IPS-15b (cell line): Measurements from ENCODE around the gene PPIF.

Experiments used
- H3K27me3 ChIP-seq: one replicate; pipeline ENCODE4 v1.6.1; 2013; ENCODE audit warnings: low read length; ENCODE audit not compliant: control insufficient read depth, insufficient read depth
- H3K36me3 ChIP-seq: one replicate; pipeline ENCODE4 v1.6.1; 2013; ENCODE audit warnings: low read length; ENCODE audit not compliant: control insufficient read depth, insufficient read depth
- H3K4me1 ChIP-seq: one replicate; pipeline ENCODE4 v1.6.1; 2013; ENCODE audit warnings: mild to moderate bottlenecking, low read length; ENCODE audit not compliant: control insufficient read depth, insufficient read depth
- H3K4me3 ChIP-seq: one replicate; pipeline ENCODE4 v1.5.1; 2013; ENCODE audit warnings: low read depth, low read length
- H3K9ac ChIP-seq: one replicate; pipeline ENCODE4 v1.6.1; 2013; ENCODE audit warnings: low read depth, mild to moderate bottlenecking, low read length
- H3K9me3 ChIP-seq: one replicate; pipeline ENCODE4 v1.6.1; 2013; ENCODE audit warnings: mild to moderate bottlenecking, low read length; ENCODE audit not compliant: control insufficient read depth, insufficient read depth

The PPIF gene

DNA sequence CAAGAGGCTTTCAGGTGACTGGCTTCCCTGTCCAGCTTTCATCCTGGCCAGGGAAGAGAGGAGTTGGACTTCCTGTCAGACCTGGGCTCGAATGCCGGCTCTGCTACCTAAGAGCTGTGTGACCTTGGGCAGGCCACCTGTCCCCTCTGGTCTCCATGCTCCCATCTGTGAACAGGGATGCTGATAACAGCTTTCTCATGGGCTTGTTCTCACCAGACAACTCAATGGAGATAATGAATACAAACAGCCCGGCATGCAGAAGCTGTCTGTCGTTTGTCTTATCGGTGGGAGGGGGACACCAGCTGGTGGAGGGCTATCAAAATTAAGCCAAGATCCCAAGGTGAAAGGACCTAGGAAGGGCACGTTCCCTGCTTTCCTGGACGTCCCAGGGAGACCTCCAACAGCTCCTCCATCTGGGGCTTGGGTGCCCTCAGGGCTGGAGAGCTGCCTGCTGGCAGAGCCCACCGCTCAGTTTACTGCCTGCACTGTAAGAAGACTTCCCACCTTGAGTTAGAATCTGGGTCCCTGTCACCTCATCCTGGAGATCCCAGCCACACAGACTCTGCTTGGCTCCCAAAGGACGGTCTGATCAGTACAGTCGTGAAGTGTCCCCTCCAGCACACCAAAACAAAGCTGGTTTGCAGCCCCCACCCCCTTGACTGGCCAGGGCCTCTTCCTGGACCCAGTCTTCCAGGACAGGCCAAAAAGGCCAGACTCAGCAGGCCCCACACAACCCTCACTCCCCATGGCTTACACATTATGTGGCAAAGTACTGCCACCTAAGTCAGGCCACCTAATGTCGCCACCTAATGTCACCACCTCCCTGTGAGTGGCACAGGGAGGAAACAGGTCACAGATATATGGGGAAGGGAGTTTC, 40.9 kb downstream of the PPIF start:
- Histone ChIP-seq H3K4me3 (no peak overlapping the region), H3K4me1 (no peaks in the 10 kb centered on the region), H3K36me3 (no peaks in the 10 kb centered on the region), H3K9ac (no peak overlapping the region), H3K9me3 (no peaks in the 10 kb centered on the region), H3K27me3 (no peaks in the 10 kb centered on the region)

DNA sequence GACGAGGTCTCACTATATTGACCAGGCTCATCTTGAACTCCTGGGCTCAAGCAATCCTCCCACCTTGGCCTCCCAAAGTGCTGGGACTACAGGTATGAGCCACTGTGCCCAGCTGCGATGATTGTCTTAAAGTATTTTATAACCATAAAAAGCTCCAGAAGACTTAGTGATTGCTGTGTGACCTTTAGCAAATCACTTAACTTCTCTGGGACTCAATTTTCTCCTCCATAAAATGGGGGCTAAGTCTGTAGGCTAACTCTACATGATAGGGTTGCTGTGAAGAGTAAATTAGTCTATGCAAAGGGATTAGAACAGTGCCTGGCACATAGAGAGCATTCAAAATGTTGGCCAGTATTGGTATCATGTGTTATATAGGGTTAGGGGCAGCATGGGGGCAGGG, 42.8 kb downstream of the PPIF start:
- Histone ChIP-seq H3K4me1 (no peaks in the 10 kb centered on the region), H3K9ac (no peak overlapping the region), H3K36me3 (peaks cover 6% of the 10 kb centered on the region), H3K4me3 (no peak overlapping the region), H3K9me3 (no peaks in the 10 kb centered on the region), H3K27me3 (no peaks in the 10 kb centered on the region)

DNA sequence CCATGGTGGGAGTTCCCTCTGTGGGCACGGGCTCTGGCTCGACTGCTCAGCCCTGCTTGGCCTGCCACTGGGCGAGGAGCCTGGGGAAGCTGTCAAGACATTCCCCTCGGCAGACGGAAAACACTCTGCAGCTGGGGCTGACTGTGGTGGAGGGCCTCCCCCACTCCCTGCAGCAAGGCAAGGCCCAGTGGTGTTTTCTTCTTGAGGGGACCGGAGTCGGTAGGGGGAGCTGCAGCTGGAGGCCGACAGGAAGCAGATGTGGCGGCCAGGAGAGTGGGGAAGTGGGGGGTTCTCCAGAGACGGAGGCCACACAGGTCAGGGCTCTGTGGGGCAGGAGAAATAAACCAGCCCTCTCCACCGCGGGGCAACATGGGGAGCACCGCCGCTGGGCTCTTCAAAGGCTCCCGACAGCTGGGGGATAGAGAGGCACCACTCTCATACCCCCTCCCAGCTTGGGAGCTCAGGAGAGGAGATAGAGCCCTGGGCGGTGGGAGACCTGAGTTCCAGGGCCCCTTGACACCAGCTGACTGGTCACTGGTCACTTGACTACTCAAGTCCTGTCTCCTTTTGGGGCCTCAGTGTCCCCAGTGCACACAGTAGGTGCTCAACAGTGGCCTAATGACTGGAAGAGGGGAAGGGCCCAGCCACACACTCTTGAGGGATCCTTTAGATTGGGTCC, 43.4 kb downstream of the PPIF start:
- H3K4me1 ChIP-seq: no peaks in the 10 kb centered on the region
- no peak overlapping the region for H3K9ac ChIP-seq
- peaks cover 6% of the 10 kb centered on the region for H3K36me3 ChIP-seq
- no peaks in the 10 kb centered on the region for H3K9me3 ChIP-seq
- no peak overlapping the region for H3K4me3 ChIP-seq
- no peaks in the 10 kb centered on the region for H3K27me3 ChIP-seq

DNA sequence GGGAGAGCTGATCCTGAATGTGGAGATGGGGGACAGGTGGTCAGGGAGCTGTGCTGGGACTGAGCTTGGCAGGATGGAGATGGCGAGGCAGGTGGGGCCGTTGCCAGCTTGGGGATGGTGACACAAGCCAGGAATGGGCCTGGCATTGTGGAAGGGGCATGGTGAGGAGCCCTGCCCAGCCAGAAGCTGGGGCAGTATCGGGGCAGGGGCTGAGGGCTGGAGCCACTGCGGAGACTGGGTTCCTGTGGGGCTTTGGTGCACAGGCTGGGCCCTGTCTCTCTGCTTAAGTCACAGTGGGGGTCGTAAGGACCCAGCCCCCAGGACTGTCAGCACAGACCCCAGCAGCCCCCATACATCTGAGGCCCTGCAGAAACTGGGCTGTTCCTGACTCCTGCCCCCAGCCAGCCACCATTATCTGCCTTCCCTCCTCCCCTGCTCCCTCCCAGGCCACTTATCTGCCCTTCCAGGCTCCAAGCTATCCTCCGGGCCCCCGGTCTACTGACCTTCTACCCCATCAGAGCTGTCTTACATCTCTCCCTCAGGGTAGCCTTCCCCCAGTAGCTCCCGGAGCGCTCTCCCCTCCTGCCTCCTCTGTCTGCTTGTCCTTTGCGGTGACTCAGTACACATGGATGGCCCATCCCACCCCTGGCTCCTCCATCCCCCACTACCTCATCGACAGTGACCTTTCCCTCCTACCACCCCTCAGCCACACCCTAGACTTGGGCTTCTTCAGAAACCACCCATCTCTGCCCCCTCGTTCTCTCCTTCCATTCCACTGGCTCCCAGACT, 44.2 kb downstream of the PPIF start:
- H3K9ac ChIP-seq: no peak overlapping the region
- peaks cover 6% of the 10 kb centered on the region for H3K36me3 ChIP-seq

DNA sequence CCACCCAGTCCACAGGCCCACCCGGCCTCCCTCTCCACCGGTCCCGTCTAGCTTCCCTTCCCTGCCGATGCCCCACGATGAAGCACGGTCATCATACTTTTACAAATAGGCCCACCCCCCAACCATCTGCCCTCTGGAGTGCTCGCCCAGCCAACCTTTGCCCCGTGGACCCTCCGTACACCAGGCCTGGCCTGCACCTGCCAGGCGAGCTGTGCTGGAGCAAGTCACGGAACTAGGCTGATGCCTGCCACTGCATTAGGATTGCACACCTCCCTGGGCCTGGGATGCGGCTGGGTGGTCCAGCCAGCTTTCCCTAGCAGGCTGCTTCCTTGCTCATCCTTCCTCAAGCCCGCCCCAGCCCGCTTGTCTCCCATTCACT, 44.7 kb downstream of the PPIF start:
- Histone ChIP-seq H3K4me3 (no peak overlapping the region), H3K4me1 (no peaks in the 10 kb centered on the region), H3K27me3 (no peaks in the 10 kb centered on the region), H3K9ac (no peak overlapping the region), H3K36me3 (peaks cover 6% of the 10 kb centered on the region), H3K9me3 (no peaks in the 10 kb centered on the region)

More for the DNA sequence above, 44.2 kb downstream of the PPIF start:
- Histone ChIP-seq H3K9me3 (no peaks in the 10 kb centered on the region), H3K27me3 (no peaks in the 10 kb centered on the region), H3K4me1 (no peaks in the 10 kb centered on the region), H3K4me3 (no peak overlapping the region)

DNA sequence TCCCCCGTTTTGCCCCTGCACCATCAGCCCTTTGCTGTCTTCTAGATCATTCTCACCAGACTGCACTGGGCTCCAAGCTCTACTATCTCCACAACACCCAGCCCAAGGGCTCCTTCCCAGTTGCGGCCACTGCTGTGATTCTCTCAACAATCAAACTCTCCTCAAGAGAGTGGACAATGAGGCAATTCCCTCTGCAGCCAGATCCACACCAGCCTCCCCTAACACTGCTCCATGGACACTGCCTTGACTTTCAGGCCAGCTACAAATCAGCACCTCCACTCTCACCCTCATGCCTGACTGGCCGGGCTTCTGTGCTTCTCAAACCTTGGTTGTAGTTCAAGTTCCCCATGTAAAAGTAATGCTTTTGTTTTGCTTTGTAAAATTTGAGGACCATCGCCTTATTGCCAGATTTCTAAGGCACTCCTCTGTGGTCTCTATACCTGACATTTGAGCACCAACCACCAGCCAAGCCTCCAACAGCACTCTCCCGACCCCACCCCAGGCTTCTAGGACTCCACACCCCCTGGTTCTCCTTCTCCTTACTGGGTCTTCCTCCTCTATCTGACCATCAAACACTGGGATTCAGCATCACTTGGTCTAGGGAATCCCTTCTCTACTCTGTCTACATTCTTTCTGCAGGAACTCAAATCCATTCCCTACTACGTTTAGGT, 45.4 kb downstream of the PPIF start:
- Histone ChIP-seq H3K4me1 (no peaks in the 10 kb centered on the region), H3K4me3 (no peak overlapping the region), H3K9ac (no peak overlapping the region), H3K36me3 (peaks cover 6% of the 10 kb centered on the region), H3K27me3 (no peaks in the 10 kb centered on the region), H3K9me3 (no peaks in the 10 kb centered on the region)

DNA sequence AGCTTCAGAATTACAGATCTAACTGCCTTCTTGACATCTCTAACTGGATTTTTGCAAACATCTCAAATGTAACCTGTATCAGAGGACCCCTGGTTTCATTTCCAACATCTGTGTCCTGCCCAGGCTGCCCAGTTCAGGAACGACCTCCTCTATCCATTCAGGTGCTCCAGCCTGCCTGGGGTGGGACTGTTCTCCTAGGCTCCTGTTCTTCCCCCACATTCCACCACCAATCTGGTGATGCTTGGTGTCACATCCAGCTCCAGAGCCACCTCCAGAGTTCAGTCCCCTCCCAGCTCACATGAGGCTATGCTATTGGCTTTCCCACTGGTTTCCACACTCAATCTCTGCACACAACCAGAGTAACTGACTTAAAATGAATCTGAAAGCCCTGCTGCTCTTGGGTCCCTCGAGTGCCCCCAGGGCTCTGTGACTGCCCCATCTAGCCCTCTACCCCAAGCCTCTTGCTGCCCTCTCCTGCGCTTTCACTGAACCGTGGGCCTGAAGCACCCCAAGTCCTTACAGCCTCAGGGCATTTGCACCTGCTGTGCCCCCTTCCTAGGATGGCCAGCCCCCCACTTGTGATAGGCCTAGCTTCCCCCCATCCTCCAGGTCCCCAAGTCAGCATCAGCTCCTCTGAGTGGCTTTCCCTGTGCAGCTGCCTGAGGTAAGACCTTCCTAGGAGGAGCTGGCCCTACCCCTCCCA, 46.1 kb downstream of the PPIF start:
- H3K9ac ChIP-seq: no peak overlapping the region
- H3K36me3 ChIP-seq: peaks cover 6% of the 10 kb centered on the region
- no peak overlapping the region for H3K4me3 ChIP-seq
- H3K27me3 ChIP-seq: no peaks in the 10 kb centered on the region
- H3K4me1 ChIP-seq: no peaks in the 10 kb centered on the region
- no peaks in the 10 kb centered on the region for H3K9me3 ChIP-seq

DNA sequence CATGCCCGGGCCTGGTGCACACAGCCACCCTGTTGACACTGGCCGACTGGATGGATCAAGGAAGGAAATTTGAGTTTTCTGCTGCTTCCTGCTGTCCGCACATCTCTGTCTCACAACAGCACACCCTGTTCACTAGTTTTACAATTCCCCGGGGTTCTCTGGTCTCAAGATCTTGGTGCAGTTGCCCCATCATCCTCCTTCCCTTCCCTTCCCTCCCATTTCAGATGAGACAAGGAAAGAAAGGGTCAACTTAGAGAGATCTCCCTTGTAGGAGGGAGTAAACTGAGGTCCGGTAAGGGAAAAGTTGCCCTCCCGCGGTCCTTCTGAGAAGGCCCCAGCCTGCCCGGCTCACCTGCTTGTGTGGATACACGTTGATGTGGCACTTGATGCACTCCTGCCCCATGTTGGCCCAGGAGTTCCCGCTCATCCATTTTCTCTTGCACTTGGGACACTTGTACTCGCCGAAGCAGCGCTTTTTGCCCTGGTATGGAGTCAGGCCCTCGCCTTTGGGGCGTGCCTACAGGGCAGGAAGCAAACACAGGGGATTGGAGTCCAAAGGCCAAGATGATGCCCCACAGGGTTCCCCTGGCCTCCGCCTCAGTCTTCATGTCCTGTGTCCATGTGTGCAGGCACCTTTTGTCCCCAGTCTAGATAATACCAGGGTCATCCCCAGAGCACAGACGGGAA, 46.8 kb downstream of the PPIF start:
- Histone ChIP-seq H3K27me3 (no peaks in the 10 kb centered on the region), H3K4me3 (no peak overlapping the region)

DNA sequence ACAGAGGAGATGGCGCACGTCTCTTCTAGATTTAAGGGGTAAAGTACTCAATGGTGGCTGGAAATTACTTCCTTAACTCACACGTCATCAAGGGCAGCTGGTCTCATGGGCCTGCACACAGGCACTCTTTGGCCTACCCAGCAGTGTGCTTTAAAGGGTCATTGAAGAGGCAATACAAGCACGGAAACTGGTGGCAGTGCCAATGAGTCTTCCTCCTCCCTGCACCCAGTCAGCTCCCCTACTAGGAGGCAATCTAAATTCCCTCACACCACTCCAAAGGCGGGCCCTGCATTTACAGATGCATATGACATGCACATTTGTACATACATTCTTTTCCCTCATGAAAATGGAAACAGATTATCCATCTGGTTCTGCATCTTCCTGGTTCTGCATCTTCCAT, 47.4 kb downstream of the PPIF start:
- Histone ChIP-seq H3K9me3 (no peaks in the 10 kb centered on the region), H3K36me3 (peaks cover 6% of the 10 kb centered on the region), H3K4me1 (peaks cover 2% of the 10 kb centered on the region), H3K9ac (no peak overlapping the region), H3K4me3 (no peak overlapping the region), H3K27me3 (no peaks in the 10 kb centered on the region)

More for the DNA sequence above, 46.8 kb downstream of the PPIF start:
- H3K36me3 ChIP-seq: peaks cover 6% of the 10 kb centered on the region
- H3K4me1 ChIP-seq: peaks cover 1% of the 10 kb centered on the region
- no peaks in the 10 kb centered on the region for H3K9me3 ChIP-seq
- no peak overlapping the region for H3K9ac ChIP-seq

DNA sequence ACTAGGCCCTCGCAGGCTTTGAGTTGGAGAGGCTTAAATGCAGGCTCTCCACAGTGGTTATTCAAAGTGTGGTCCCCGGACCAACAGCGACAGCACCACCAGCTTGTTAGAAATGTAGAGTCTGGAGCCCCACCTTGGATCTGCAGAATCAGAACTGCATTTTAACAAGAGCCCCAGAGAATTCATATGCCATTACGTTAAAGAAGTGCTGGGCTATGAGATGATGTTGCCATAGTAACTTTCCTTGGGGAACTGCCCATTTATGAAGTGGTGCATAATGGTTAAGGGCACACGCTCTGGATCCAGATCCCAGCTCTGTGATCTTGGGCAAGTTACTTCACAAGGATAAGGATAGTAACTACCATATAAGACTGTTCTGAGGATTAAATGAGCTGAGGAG, 49.3 kb downstream of the PPIF start:
- Histone ChIP-seq H3K36me3 (peaks cover 6% of the 10 kb centered on the region), H3K4me1 (peaks cover 2% of the 10 kb centered on the region), H3K9me3 (no peaks in the 10 kb centered on the region), H3K27me3 (no peaks in the 10 kb centered on the region), H3K9ac (no peak overlapping the region), H3K4me3 (no peak overlapping the region)
